ENCODE measurements around the gene ST3GAL3. TPM values are rescaled to one million over a fixed set of nuclear protein-coding genes. Genes with fewer than 3 reads are reported as not detected.
A peak's percentile ranks its signal among the peaks of the same experiment; 100 is the strongest.

Gene ST3GAL3
- total RNA-seq, 2 donors from 2014 or later, result 25.0 to 25.5 TPM

GRCh38 chr1:43958351-43959255 lies 251.3 kb downstream of the ST3GAL3 start:
- no peak for DNase-seq (ENCODE audit: low spot score)
- intact Hi-C loops (cut with DNase I), result no loop called here

GRCh38 chr1:43960798-43961197 lies 253.5 kb downstream of the ST3GAL3 start:
- intact Hi-C loops (cut with DNase I), result no loop called here
- no peak for DNase-seq (ENCODE audit: low spot score)

- intact Hi-C loops (cut with DNase I), result no loop called here
- DNase-seq (ENCODE audit: low spot score), result no peak
Measured at GRCh38 chr1:43961692-43962091, 254.4 kb downstream of the ST3GAL3 start.

- intact Hi-C loops (cut with DNase I), result no loop called here
- no peak for DNase-seq (ENCODE audit: low spot score)
Measured at GRCh38 chr1:43962324-43962723, 255.0 kb downstream of the ST3GAL3 start.

GRCh38 chr1:43963006-43963405 lies 255.7 kb downstream of the ST3GAL3 start:
- no peak for DNase-seq (ENCODE audit: low spot score)
- intact Hi-C loops (cut with DNase I), result no loop called here

- no peak for DNase-seq (ENCODE audit: low spot score)
- intact Hi-C loops (cut with DNase I), result no loop called here
Measured at GRCh38 chr1:43963890-43964289, 256.6 kb downstream of the ST3GAL3 start.

- intact Hi-C loops (cut with DNase I), result no loop called here
- no peak for DNase-seq (ENCODE audit: low spot score)
Measured at GRCh38 chr1:43965316-43965715, 258.0 kb downstream of the ST3GAL3 start.

- DNase-seq (ENCODE audit: low spot score), result no peak
- intact Hi-C loops (cut with DNase I), result no loop called here
Measured at GRCh38 chr1:43968348-43968948, 261.1 kb downstream of the ST3GAL3 start.

- DNase-seq (ENCODE audit: low spot score), result no peak
- intact Hi-C loops (cut with DNase I), result no loop called here
Measured at GRCh38 chr1:43969416-43969745, 262.0 kb downstream of the ST3GAL3 start.

GRCh38 chr1:43969746-43970466 lies 262.6 kb downstream of the ST3GAL3 start, which contains the start of gene DPH2:
DPH2 (plus strand) TSS chr1:43970010; CDS start chr1:43970176, 166 bp downstream.
- peak; percentile 99 for DNase-seq (ENCODE audit: low spot score)
- intact Hi-C loops (cut with DNase I), result no loop called here

GRCh38 chr1:43970502-43970901 lies 263.2 kb downstream of the ST3GAL3 start:
- intact Hi-C loops (cut with DNase I), result no loop called here
- DNase-seq (ENCODE audit: low spot score), result no peak

GRCh38 chr1:43970911-43971310 lies 263.6 kb downstream of the ST3GAL3 start:
- intact Hi-C loops (cut with DNase I), result no loop called here
- peak; percentile 61 for DNase-seq (ENCODE audit: low spot score)

- DNase-seq (ENCODE audit: low spot score), result peak; percentile 76
- intact Hi-C loops (cut with DNase I), result no loop called here
Measured at GRCh38 chr1:43971336-43971980, 264.1 kb downstream of the ST3GAL3 start.

GRCh38 chr1:43973981-43974442 lies 266.7 kb downstream of the ST3GAL3 start:
- intact Hi-C loops (cut with DNase I), result no loop called here
- no peak for DNase-seq (ENCODE audit: low spot score)

- DNase-seq (ENCODE audit: low spot score), result peak; percentile 99
- intact Hi-C loops (cut with DNase I), result no loop called here
Measured at GRCh38 chr1:43974443-43975248, 267.3 kb downstream of the ST3GAL3 start, which contains the start of gene ATP6V0B. ATP6V0B (plus strand) TSS chr1:43974960; CDS start chr1:43975041, 81 bp downstream.

- DNase-seq (ENCODE audit: low spot score), result peak; percentile 93
Measured at GRCh38 chr1:43975249-43975961, 268.1 kb downstream of the ST3GAL3 start.

GRCh38 chr1:43976045-43976444 lies 268.7 kb downstream of the ST3GAL3 start:
- intact Hi-C loops (cut with DNase I), result no loop called here
- DNase-seq (ENCODE audit: low spot score), result no peak

More at GRCh38 chr1:43975249-43975961, 268.1 kb downstream of the ST3GAL3 start:
- intact Hi-C loops (cut with DNase I), result no loop called here

GRCh38 chr1:43976890-43977289 lies 269.6 kb downstream of the ST3GAL3 start:
- DNase-seq (ENCODE audit: low spot score), result no peak
- intact Hi-C loops (cut with DNase I), result no loop called here
